GM19238 (cell line): Measurements from ENCODE around the gene THUMPD3.
A peak's percentile ranks its signal among the peaks of the same experiment; 100 is the strongest.

Experiments
- DNase-seq: peaks from one replicate; pipeline ENCODE4 v3.0.0; 2011; ENCODE audit warnings: low spot score; ENCODE audit not compliant: insufficient read length

The THUMPD3 gene

GRCh38 chr3:9362731-9363530 lies at the start of gene THUMPD3:
THUMPD3 (plus strand) TSS chr3:9363054; CDS start chr3:9365069, 2,015 bp downstream.
- DNase-seq: peak; percentile 71

GRCh38 chr3:9314796-9315195 lies 48.1 kb upstream of the THUMPD3 start:
- no peak for DNase-seq

- no peak for DNase-seq
Observed at GRCh38 chr3:9316881-9317361, 45.9 kb upstream of the THUMPD3 start.

GRCh38 chr3:9322780-9323179 lies 40.1 kb upstream of the THUMPD3 start:
- no peak for DNase-seq

- no peak for DNase-seq
Observed at GRCh38 chr3:9324944-9325343, 37.9 kb upstream of the THUMPD3 start.

- DNase-seq: no peak
Observed at GRCh38 chr3:9327578-9327977, 35.3 kb upstream of the THUMPD3 start.

GRCh38 chr3:9330166-9330703 lies 32.6 kb upstream of the THUMPD3 start:
- no peak for DNase-seq

- DNase-seq: no peak
Observed at GRCh38 chr3:9331171-9331570, 31.7 kb upstream of the THUMPD3 start.

- no peak for DNase-seq
Observed at GRCh38 chr3:9332250-9333030, 30.4 kb upstream of the THUMPD3 start.

GRCh38 chr3:9339761-9340471 lies 22.9 kb upstream of the THUMPD3 start:
- DNase-seq: no peak

GRCh38 chr3:9340472-9340902 lies 22.4 kb upstream of the THUMPD3 start:
- DNase-seq: no peak

GRCh38 chr3:9342696-9343095 lies 20.2 kb upstream of the THUMPD3 start:
- no peak for DNase-seq

GRCh38 chr3:9343115-9343514 lies 19.7 kb upstream of the THUMPD3 start:
- DNase-seq: no peak

- no peak for DNase-seq
Observed at GRCh38 chr3:9345041-9345440, 17.8 kb upstream of the THUMPD3 start.

GRCh38 chr3:9346141-9346540 lies 16.7 kb upstream of the THUMPD3 start:
- DNase-seq: no peak

GRCh38 chr3:9347081-9347480 lies 15.8 kb upstream of the THUMPD3 start:
- no peak for DNase-seq

GRCh38 chr3:9347887-9348286 lies 15.0 kb upstream of the THUMPD3 start:
- no peak for DNase-seq

GRCh38 chr3:9349321-9350117 lies 13.3 kb upstream of the THUMPD3 start:
- no peak for DNase-seq

GRCh38 chr3:9351709-9352126 lies 11.1 kb upstream of the THUMPD3 start:
- DNase-seq: no peak

- no peak for DNase-seq
Observed at GRCh38 chr3:9352917-9353752, 9.7 kb upstream of the THUMPD3 start.
